GM10266 (cell line): ENCODE results near the gene ZNF302.

Source experiments
- DNase-seq: peaks from one replicate; pipeline ENCODE4 v3.0.0; 2012; ENCODE audit errors: extremely low spot score
- TF ChIP-seq, protein P1 (sequence below): IDR thresholded peaks from 2 replicates; pipeline ENCODE4 v1.5.1; 2012; ENCODE audit warnings: mild to moderate bottlenecking, low read depth; ENCODE audit not compliant: control insufficient read depth, insufficient read depth; ENCODE audit errors: missing control alignments

Gene ZNF302

DNA sequence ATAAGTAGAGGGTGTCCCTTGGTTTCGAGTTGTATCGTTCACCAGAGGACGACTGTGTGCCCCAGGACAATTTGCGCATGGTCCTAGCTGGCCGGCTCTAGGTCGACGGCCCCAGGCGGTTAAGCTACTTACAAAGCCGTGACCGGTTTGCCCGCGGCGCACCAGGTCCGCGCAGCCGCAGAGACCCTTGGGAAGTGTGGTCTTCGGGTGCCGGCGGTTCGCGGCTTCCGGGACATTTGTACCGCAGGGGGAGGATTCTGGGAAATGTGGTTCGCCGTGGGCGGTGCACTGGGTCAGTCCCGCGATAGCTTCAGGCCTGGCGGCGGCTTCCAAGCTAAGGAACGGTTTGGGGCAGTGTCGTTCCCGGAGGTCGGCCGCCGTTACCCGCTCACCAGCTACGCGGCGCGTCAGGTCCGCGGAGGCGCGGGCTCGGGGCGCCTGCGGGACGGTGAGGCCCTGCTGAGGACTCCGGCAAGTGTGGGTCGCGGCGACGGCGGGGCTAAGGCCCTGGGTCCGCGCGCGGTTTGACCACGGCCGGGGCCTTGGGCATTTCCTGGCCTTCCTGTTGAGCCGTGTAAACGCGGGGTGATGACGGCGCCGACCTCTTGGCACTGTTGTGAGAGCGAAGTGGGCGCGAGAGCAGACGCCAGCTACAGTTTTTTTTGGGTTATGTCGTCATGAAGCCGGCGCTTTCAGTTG, at the start of gene ZNF302:
Gene ZNF302, plus strand, starts transcription at position 293 of the 699 bp plus-strand sequence. CDS start 1,127 bp downstream, outside the sequence.
- DNase-seq, result peak; percentile 91
- TF ChIP-seq, protein P1, sequence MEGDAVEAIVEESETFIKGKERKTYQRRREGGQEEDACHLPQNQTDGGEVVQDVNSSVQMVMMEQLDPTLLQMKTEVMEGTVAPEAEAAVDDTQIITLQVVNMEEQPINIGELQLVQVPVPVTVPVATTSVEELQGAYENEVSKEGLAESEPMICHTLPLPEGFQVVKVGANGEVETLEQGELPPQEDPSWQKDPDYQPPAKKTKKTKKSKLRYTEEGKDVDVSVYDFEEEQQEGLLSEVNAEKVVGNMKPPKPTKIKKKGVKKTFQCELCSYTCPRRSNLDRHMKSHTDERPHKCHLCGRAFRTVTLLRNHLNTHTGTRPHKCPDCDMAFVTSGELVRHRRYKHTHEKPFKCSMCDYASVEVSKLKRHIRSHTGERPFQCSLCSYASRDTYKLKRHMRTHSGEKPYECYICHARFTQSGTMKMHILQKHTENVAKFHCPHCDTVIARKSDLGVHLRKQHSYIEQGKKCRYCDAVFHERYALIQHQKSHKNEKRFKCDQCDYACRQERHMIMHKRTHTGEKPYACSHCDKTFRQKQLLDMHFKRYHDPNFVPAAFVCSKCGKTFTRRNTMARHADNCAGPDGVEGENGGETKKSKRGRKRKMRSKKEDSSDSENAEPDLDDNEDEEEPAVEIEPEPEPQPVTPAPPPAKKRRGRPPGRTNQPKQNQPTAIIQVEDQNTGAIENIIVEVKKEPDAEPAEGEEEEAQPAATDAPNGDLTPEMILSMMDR, result no peak

DNA sequence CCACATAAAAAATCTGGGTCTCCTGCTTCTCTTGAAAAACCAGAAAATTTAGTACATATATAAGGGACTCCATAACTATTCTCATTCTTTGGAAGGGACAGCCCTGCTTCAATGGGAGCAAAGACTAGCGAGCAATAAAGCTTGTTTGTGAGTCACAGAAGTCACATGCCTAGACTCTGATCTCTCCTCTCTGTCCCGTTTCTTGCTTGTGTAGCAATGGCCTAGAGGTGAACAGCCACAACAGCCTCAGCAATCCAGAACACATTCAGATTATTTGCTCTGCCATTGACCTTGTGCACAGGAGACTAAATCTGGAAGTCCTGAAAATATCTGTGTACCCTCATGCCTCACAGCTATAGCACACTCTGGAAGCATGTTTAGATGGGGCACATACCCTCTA, 43.7 kb upstream of the ZNF302 start:
- TF ChIP-seq, protein P1, result no peak
- DNase-seq, result no peak

- DNase-seq, result peak; percentile 34
- TF ChIP-seq, protein P1, result peak; percentile 78
Observed at GRCh38 chr19:34639491-34640085, 37.9 kb upstream of the ZNF302 start.

DNA sequence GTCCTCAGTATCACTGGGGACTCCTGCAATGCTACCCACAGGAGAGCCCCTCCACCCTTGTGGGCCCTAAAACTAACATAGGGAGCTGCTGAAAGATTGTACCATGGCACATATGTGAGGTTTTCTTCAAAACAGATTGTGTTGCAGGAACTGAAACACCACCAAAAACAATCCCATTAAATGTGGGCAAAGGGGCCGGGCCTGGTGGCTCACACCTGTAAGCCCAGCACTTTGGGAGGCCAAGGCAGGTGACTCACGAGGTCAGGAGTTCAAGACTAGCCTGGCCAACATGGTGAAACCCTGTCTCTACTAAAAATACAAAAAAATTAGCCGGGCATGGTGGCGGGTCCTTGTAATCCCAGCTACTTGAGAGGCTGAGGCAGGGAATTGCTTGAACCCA, 35.2 kb upstream of the ZNF302 start:
- DNase-seq, result no peak
- TF ChIP-seq, protein P1, result no peak

- TF ChIP-seq, protein P1, result no peak
- no peak for DNase-seq
Observed at GRCh38 chr19:34644991-34645461, 32.5 kb upstream of the ZNF302 start.

GRCh38 chr19:34645551-34645950, 31.9 kb upstream of the ZNF302 start:
- TF ChIP-seq, protein P1, result no peak
- no peak for DNase-seq
